Testis (tissue), 2 donors: ENCODE measurements around the gene SMIM24.

Experiments
- CTCF ChIP-seq, 3 experiments: fragments of 450-650 bp in 2 of 3; fragments of 200-600 bp in 1 of 3; sonication (generic) in 1 of 3; IDR thresholded peaks; one replicate each; pipeline ENCODE4 v1.5.1; 2016 to 2019; ENCODE audit warnings: antibody characterized with exemption in 3 of 3, mild to moderate bottlenecking in 2 of 3, moderate library complexity in 1 of 3
- POLR2A ChIP-seq: fragments of 450-650 bp; IDR thresholded peaks from one replicate; pipeline ENCODE4 v1.6.1; 2017; ENCODE audit warnings: antibody characterized with exemption, mild to moderate bottlenecking, moderate library complexity

- TF ChIP-seq POLR2A (no peak), CTCF (IDR thresholded peaks at IDR 0.05) (no peak)
Observed at GRCh38 chr19:3518659-3519058, 38.3 kb upstream of the SMIM24 start.
